Frontal cortex (tissue), 4 donors: ENCODE measurements around the gene RASD2. TPM values are rescaled to one million over a fixed set of nuclear protein-coding genes. Genes with fewer than 3 reads are reported as not detected.
"Not testable (repeated sequence)": the region's sequence is repeated elsewhere in the genome, so short reads cannot be mapped to it uniquely, and the experiment has no call there.

ENCODE experiments used
- DNase-seq, 2 donors: peaks; one replicate each; pipeline ENCODE4 v3.0.0; 2012; ENCODE audit warnings: low spot score in 2 of 2
- FAIRE-seq: peaks from 2 replicates; lab custom pipeline; 2012; peaks lifted over from hg19 to GRCh38; lab: Jason Lieb, UNC
- total RNA-seq: library from RNA; depleted of rRNA; stranded (reverse); fragments of >200 nt; gene quantifications from one replicate; pipeline ENCODE4 v1.2.3, GENCODE V29; 2014
- donor health status: control.
- donor health status: control.
- donor health status: control.

Gene RASD2
- total RNA-seq = 1.2 TPM

- FAIRE-seq = no peak
- DNase-seq = peak; percentile 63 to 68
Observed at GRCh38 chr22:35540595-35541253, at the start of gene RASD2. TSS of gene RASD2 (plus strand) at chr22:35540831. CDS start at chr22:35546810, 5,979 bp downstream.

GRCh38 chr22:35491061-35491907 is 49.3 kb upstream of the RASD2 start:
- not testable (repeated sequence) for DNase-seq, FAIRE-seq

GRCh38 chr22:35491908-35492380 is 48.7 kb upstream of the RASD2 start:
- DNase-seq = no peak
- FAIRE-seq = no peak

- no peak for FAIRE-seq
- DNase-seq = no peak
Observed at GRCh38 chr22:35493074-35493473, 47.6 kb upstream of the RASD2 start.

- not testable (repeated sequence) for FAIRE-seq, DNase-seq
Observed at GRCh38 chr22:35495711-35496110, 44.9 kb upstream of the RASD2 start.

- no peak for DNase-seq
- FAIRE-seq = no peak
Observed at GRCh38 chr22:35496768-35497312, 43.8 kb upstream of the RASD2 start.

- FAIRE-seq (no peak), DNase-seq (no peak)
Observed at GRCh38 chr22:35498026-35498800, 42.4 kb upstream of the RASD2 start.

- FAIRE-seq (no peak), DNase-seq (no peak)
Observed at GRCh38 chr22:35502836-35503235, 37.8 kb upstream of the RASD2 start.

- DNase-seq = no peak
- FAIRE-seq = no peak
Observed at GRCh38 chr22:35505399-35506258, 35.0 kb upstream of the RASD2 start.

- FAIRE-seq (no peak), DNase-seq (no peak)
Observed at GRCh38 chr22:35506259-35506570, 34.4 kb upstream of the RASD2 start.

- DNase-seq, FAIRE-seq: not testable (repeated sequence)
Observed at GRCh38 chr22:35507851-35508250, 32.8 kb upstream of the RASD2 start.

GRCh38 chr22:35509451-35509850 is 31.2 kb upstream of the RASD2 start:
- DNase-seq (no peak), FAIRE-seq (no peak)

- no peak for DNase-seq
- no peak for FAIRE-seq
Observed at GRCh38 chr22:35509960-35510359, 30.7 kb upstream of the RASD2 start.

GRCh38 chr22:35510481-35510934 is 30.1 kb upstream of the RASD2 start:
- DNase-seq (no peak), FAIRE-seq (no peak)

- DNase-seq (no peak), FAIRE-seq (no peak)
Observed at GRCh38 chr22:35510951-35511350, 29.7 kb upstream of the RASD2 start.

GRCh38 chr22:35514366-35514765 is 26.3 kb upstream of the RASD2 start:
- no peak for FAIRE-seq

GRCh38 chr22:35515952-35516351 is 24.7 kb upstream of the RASD2 start:
- not testable (repeated sequence) for DNase-seq, FAIRE-seq

More at GRCh38 chr22:35514366-35514765, 26.3 kb upstream of the RASD2 start:
- no peak for DNase-seq

GRCh38 chr22:35516723-35517122 is 23.9 kb upstream of the RASD2 start:
- FAIRE-seq = no peak
- no peak for DNase-seq

- DNase-seq (no peak), FAIRE-seq (no peak)
Observed at GRCh38 chr22:35517207-35517606, 23.4 kb upstream of the RASD2 start.
